ENCODE measurements around the gene IMMT.

Gene IMMT

DNA sequence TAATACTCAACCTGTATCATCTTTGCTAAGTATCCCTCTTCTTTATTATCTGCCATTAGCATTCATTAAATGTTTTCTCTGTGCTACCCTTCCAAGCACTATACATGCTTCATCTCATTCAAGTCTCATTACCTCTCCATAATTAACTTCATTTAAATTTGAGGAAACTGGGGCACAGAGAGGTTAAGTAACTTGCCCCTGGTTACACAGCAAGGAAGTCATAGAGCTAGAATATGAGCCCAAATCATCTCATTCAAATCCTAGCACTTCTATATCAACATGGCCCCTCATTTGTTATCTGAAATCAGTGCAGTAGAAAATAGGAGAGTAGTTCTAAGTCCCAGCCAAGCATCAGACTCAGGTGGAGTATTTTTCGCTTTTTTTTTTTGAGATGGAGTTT, 8.4 kb upstream of the IMMT start:
- no peak overlapping the region for H3K4ac ChIP-seq (ENCODE audit: low read depth in 1 of 2, low read length in 2 of 2)
- H2BK120ac ChIP-seq (ENCODE audit: low read depth, low read length), result no peak overlapping the region
- peaks cover 16 to 32% of the 10 kb centered on the region in 2 experiments for H3K36me3 ChIP-seq (ENCODE audit: control insufficient read depth in 1 of 2, insufficient read depth in 2 of 2, low read depth in 1 of 2, low read length in 2 of 2)
- WGBS, result 100% methylated on average over 1 of the region's 1 CpG
- H4K91ac ChIP-seq (ENCODE audit: low read length), result no peak overlapping the region
- H3K79me1 ChIP-seq (replicated peaks; ENCODE audit: low read length, poor library complexity, severe bottlenecking), result peaks cover 25% of the 10 kb centered on the region
- no peak overlapping the region for H3K27ac ChIP-seq (ENCODE audit: low read length, poor library complexity, severe bottlenecking)
- H3K4me1 ChIP-seq (ENCODE audit: control insufficient read depth, insufficient read depth, low read depth, low read length), result peaks cover 1% of the 10 kb centered on the region
- H3K27me3 ChIP-seq (ENCODE audit: control insufficient read depth in 1 of 2, insufficient read depth in 1 of 2, low read length in 2 of 2), result no peaks in the 10 kb centered on the region
- H2BK12ac ChIP-seq (ENCODE audit: low read length in 2 of 2), result no peak overlapping the region
- H3K14ac ChIP-seq (ENCODE audit: low read length in 2 of 2), result no peak overlapping the region
- H2AK5ac ChIP-seq (ENCODE audit: low read length, severe bottlenecking), result no peak overlapping the region
- H3K18ac ChIP-seq (ENCODE audit: low read depth in 1 of 2, low read length in 2 of 2), result no peak overlapping the region
- no peak overlapping the region for H3K4me2 ChIP-seq (ENCODE audit: low read length, poor library complexity, severe bottlenecking)
- H2BK15ac ChIP-seq (ENCODE audit: low read depth, poor library complexity, severe bottlenecking), result no peak overlapping the region
- DNase-seq, result no peak
- no peak overlapping the region for H2BK5ac ChIP-seq (ENCODE audit: low read depth, low read length, poor library complexity, severe bottlenecking)
- no peak overlapping the region for H4K8ac ChIP-seq (ENCODE audit: low read length)
- no peaks in the 10 kb centered on the region for H3K9me3 ChIP-seq (ENCODE audit: control insufficient read depth, low read length)
- H3K23ac ChIP-seq (ENCODE audit: low read length in 2 of 2), result no peak overlapping the region
- no peak overlapping the region for H3K4me3 ChIP-seq (ENCODE audit: insufficient read depth in 1 of 2, low read depth in 1 of 2, low read length in 2 of 2)
- H2AFZ ChIP-seq (ENCODE audit: low read depth, low read length), result no peak overlapping the region
- H3K9ac ChIP-seq (ENCODE audit: low read length), result no peak overlapping the region

DNA sequence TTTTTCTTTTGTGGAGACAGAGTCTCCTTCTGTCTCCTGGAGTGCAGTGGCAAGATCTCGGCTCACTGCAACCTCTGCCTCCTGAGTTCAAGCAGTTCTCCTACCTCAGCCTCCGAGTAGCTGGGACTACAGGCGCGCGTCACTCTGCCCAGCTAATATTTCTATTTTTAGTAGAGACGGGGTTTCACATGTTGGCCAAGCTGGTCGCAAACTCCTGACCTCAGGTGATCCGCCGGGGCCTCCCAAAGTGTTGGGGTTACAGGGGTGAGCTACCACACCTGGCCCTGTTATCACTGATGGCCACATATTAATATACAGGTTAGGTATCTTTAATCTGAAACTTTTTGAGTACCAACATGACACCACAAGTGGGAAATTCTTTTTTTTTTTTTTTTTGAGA, 7.4 kb upstream of the IMMT start:
- Histone ChIP-seq H2AK5ac (ENCODE audit: low read length, severe bottlenecking) (no peak overlapping the region), H3K4me1 (ENCODE audit: control insufficient read depth, insufficient read depth, low read depth, low read length) (peaks cover 1% of the 10 kb centered on the region), H3K27me3 (ENCODE audit: control insufficient read depth in 1 of 2, insufficient read depth in 1 of 2, low read length in 2 of 2) (no peaks in the 10 kb centered on the region), H3K79me1 (replicated peaks; ENCODE audit: low read length, poor library complexity, severe bottlenecking) (peaks cover 24% of the 10 kb centered on the region), H3K18ac (ENCODE audit: low read depth in 1 of 2, low read length in 2 of 2) (no peak overlapping the region), H2AFZ (ENCODE audit: low read depth, low read length) (no peak overlapping the region), H3K27ac (ENCODE audit: low read length, poor library complexity, severe bottlenecking) (no peak overlapping the region), H4K91ac (ENCODE audit: low read length) (no peak overlapping the region), H3K9me3 (ENCODE audit: control insufficient read depth, low read length) (no peaks in the 10 kb centered on the region), H3K4me2 (ENCODE audit: low read length, poor library complexity, severe bottlenecking) (no peak overlapping the region), H3K36me3 (ENCODE audit: control insufficient read depth in 1 of 2, insufficient read depth in 2 of 2, low read depth in 1 of 2, low read length in 2 of 2) (peaks cover 15 to 22% of the 10 kb centered on the region in 2 experiments), H3K4ac (ENCODE audit: low read depth in 1 of 2, low read length in 2 of 2) (no peak overlapping the region), H2BK15ac (ENCODE audit: low read depth, poor library complexity, severe bottlenecking) (no peak overlapping the region), H2BK120ac (ENCODE audit: low read depth, low read length) (no peak overlapping the region), H2BK5ac (ENCODE audit: low read depth, low read length, poor library complexity, severe bottlenecking) (no peak overlapping the region), H3K23ac (ENCODE audit: low read length in 2 of 2) (no peak overlapping the region), H3K4me3 (ENCODE audit: insufficient read depth in 1 of 2, low read depth in 1 of 2, low read length in 2 of 2) (no peak overlapping the region), H3K14ac (ENCODE audit: low read length in 2 of 2) (no peak overlapping the region), H3K9ac (ENCODE audit: low read length) (no peak overlapping the region), H2BK12ac (ENCODE audit: low read length in 2 of 2) (no peak overlapping the region), H4K8ac (ENCODE audit: low read length) (no peak overlapping the region)
- WGBS, result 94% methylated on average over 9 of the region's 9 CpGs
- no peak for DNase-seq

DNA sequence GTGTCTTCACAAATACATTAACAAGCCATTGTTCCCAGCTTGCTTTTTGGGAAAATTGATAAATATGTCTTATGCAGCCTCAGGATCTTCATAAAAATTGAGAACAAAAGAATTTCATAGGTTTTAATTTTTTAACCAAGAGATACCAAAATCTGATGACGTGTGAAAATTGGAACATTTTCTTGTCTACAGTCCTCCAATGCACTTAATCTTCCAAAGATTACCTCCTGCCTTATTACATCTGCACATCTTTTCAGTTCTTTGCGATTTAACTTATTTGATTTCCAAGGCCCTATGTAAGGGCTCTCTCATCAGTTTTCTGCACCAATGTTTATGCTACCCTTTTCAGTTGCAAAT, 7.1 kb upstream of the IMMT start:
- no peak overlapping the region for H4K91ac ChIP-seq (ENCODE audit: low read length)
- H2AFZ ChIP-seq (ENCODE audit: low read depth, low read length), result no peak overlapping the region
- no peak for DNase-seq
- H2AK5ac ChIP-seq (ENCODE audit: low read length, severe bottlenecking), result no peak overlapping the region
- H3K18ac ChIP-seq (ENCODE audit: low read depth in 1 of 2, low read length in 2 of 2), result no peak overlapping the region
- H2BK120ac ChIP-seq (ENCODE audit: low read depth, low read length), result no peak overlapping the region
- H3K9ac ChIP-seq (ENCODE audit: low read length), result peak overlapping the region; percentile 33
- H4K8ac ChIP-seq (ENCODE audit: low read length), result no peak overlapping the region
- H2BK5ac ChIP-seq (ENCODE audit: low read depth, low read length, poor library complexity, severe bottlenecking), result no peak overlapping the region
- 93% methylated on average over 2 of the region's 2 CpGs for WGBS
- peaks cover 11 to 19% of the 10 kb centered on the region in 2 experiments for H3K36me3 ChIP-seq (ENCODE audit: control insufficient read depth in 1 of 2, insufficient read depth in 2 of 2, low read depth in 1 of 2, low read length in 2 of 2)
- peaks cover 1% of the 10 kb centered on the region for H3K4me1 ChIP-seq (ENCODE audit: control insufficient read depth, insufficient read depth, low read depth, low read length)
- peaks cover 24% of the 10 kb centered on the region for H3K79me1 ChIP-seq (replicated peaks; ENCODE audit: low read length, poor library complexity, severe bottlenecking)
- no peak overlapping the region for H3K4me3 ChIP-seq (ENCODE audit: insufficient read depth in 1 of 2, low read depth in 1 of 2, low read length in 2 of 2)
- no peaks in the 10 kb centered on the region for H3K27me3 ChIP-seq (ENCODE audit: control insufficient read depth in 1 of 2, insufficient read depth in 1 of 2, low read length in 2 of 2)
- H3K27ac ChIP-seq (ENCODE audit: low read length, poor library complexity, severe bottlenecking), result no peak overlapping the region
- no peak overlapping the region for H3K4ac ChIP-seq (ENCODE audit: low read depth in 1 of 2, low read length in 2 of 2)
- no peak overlapping the region for H3K4me2 ChIP-seq (ENCODE audit: low read length, poor library complexity, severe bottlenecking)
- no peaks in the 10 kb centered on the region for H3K9me3 ChIP-seq (ENCODE audit: control insufficient read depth, low read length)
- no peak overlapping the region for H3K23ac ChIP-seq (ENCODE audit: low read length in 2 of 2)
- H2BK12ac ChIP-seq (ENCODE audit: low read length in 2 of 2), result no peak overlapping the region
- H2BK15ac ChIP-seq (ENCODE audit: low read depth, poor library complexity, severe bottlenecking), result no peak overlapping the region
- no peak overlapping the region for H3K14ac ChIP-seq (ENCODE audit: low read length in 2 of 2)

DNA sequence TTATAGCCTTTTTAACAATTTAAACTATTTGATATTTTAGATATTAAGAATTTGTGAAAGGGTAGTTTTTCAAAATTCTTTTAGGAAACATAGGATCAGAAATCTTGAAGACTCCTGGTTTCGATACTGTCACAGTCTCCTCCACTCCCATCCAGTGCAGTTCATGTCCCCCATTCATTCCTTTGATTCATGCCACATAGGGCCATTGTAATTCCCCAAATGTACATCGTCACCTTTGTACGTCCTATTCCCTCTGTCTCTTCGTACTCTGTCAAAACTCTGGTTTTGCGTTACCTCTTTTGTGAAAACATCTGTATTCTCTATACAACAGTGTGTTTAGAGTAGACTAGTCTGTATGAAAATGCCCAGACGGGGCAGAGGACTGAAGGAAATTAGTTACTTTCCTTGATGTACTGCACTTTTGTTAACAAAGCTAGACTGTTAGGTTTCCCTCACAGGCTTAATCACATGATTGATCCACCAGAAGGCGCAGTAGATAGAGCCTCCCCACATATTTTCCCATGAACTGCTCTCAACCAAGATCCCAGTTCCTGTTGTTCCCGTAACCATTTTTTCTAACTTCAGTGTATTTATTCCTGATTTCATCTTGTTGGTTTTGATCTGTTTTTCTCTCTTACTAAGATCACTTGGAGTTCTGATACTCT, 6.5 kb upstream of the IMMT start:
- H3K27ac ChIP-seq (ENCODE audit: low read length, poor library complexity, severe bottlenecking), result no peak overlapping the region
- H2BK12ac ChIP-seq (ENCODE audit: low read length in 2 of 2), result peak overlapping the region in 1 of 2 experiments; percentile 54
- peaks cover 8 to 13% of the 10 kb centered on the region in 2 experiments for H3K36me3 ChIP-seq (ENCODE audit: control insufficient read depth in 1 of 2, insufficient read depth in 2 of 2, low read depth in 1 of 2, low read length in 2 of 2)
- DNase-seq, result peak; percentile 43
- H3K4me1 ChIP-seq (ENCODE audit: control insufficient read depth, insufficient read depth, low read depth, low read length), result peaks cover 1% of the 10 kb centered on the region
- no peak overlapping the region for H2BK120ac ChIP-seq (ENCODE audit: low read depth, low read length)
- no peaks in the 10 kb centered on the region for H3K9me3 ChIP-seq (ENCODE audit: control insufficient read depth, low read length)
- H3K4me2 ChIP-seq (ENCODE audit: low read length, poor library complexity, severe bottlenecking), result no peak overlapping the region
- peak overlapping the region; percentile 33 for H3K9ac ChIP-seq (ENCODE audit: low read length)
- peak overlapping the region in 1 of 2 experiments; percentile 12 for H3K4me3 ChIP-seq (ENCODE audit: insufficient read depth in 1 of 2, low read depth in 1 of 2, low read length in 2 of 2)
- H4K91ac ChIP-seq (ENCODE audit: low read length), result no peak overlapping the region
- no peaks in the 10 kb centered on the region for H3K27me3 ChIP-seq (ENCODE audit: control insufficient read depth in 1 of 2, insufficient read depth in 1 of 2, low read length in 2 of 2)
- H4K8ac ChIP-seq (ENCODE audit: low read length), result no peak overlapping the region
- no peak overlapping the region for H3K18ac ChIP-seq (ENCODE audit: low read depth in 1 of 2, low read length in 2 of 2)
- peaks cover 28% of the 10 kb centered on the region for H3K79me1 ChIP-seq (replicated peaks; ENCODE audit: low read length, poor library complexity, severe bottlenecking)
- H3K4ac ChIP-seq (ENCODE audit: low read depth in 1 of 2, low read length in 2 of 2), result no peak overlapping the region
- H2BK15ac ChIP-seq (ENCODE audit: low read depth, poor library complexity, severe bottlenecking), result no peak overlapping the region
- no peak overlapping the region for H2AK5ac ChIP-seq (ENCODE audit: low read length, severe bottlenecking)
- 87% methylated on average over 4 of the region's 8 CpGs for WGBS
- H2AFZ ChIP-seq (ENCODE audit: low read depth, low read length), result no peak overlapping the region
- H3K14ac ChIP-seq (ENCODE audit: low read length in 2 of 2), result no peak overlapping the region
- H3K23ac ChIP-seq (ENCODE audit: low read length in 2 of 2), result no peak overlapping the region
- no peak overlapping the region for H2BK5ac ChIP-seq (ENCODE audit: low read depth, low read length, poor library complexity, severe bottlenecking)
